A549 (cell line): Measurements from ENCODE around the gene OSGEPL1.

Source experiments
- FOSB ChIP-seq: fragments of 250-450 bp; sonication (Bioruptor Pico); IDR thresholded peaks from 2 replicates; pipeline ENCODE4 v1.5.0; 2020; ENCODE audit warnings: mild to moderate bottlenecking, moderate library complexity
- NR3C1 ChIP-seq: fragments of >200 bp; sonication (Bioruptor Twin); formaldehyde crosslinking; IDR thresholded peaks from 3 replicates; pipeline ENCODE4 v1.6.1; 2017

- no peak for TF ChIP-seq FOSB
- no peak for TF ChIP-seq NR3C1
Observed at GRCh38 chr2:189794310-189794709, 31.7 kb upstream of the OSGEPL1 start.
